Measurements from ENCODE around the gene ITGA1.

DNA sequence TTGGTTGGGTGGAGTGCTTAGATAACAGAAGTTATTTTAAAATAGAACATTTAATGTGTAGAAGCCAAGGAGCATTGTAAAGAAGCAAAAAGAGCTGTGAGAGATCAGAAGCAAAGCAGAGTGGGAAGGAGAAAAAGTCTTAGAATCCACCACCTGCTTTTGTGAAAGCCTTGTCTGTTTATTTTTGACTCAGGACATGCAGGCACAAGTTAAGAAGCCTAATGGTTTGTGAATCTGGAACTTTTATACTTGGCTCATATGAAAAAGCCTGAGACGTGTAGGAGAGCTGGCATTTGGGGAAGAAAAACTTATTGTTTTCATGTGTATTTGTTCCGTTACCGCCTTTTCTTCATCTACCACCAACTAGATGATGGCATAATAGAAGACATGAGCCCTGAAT, 163.0 kb downstream of the ITGA1 start:
- TF ChIP-seq, protein P1, sequence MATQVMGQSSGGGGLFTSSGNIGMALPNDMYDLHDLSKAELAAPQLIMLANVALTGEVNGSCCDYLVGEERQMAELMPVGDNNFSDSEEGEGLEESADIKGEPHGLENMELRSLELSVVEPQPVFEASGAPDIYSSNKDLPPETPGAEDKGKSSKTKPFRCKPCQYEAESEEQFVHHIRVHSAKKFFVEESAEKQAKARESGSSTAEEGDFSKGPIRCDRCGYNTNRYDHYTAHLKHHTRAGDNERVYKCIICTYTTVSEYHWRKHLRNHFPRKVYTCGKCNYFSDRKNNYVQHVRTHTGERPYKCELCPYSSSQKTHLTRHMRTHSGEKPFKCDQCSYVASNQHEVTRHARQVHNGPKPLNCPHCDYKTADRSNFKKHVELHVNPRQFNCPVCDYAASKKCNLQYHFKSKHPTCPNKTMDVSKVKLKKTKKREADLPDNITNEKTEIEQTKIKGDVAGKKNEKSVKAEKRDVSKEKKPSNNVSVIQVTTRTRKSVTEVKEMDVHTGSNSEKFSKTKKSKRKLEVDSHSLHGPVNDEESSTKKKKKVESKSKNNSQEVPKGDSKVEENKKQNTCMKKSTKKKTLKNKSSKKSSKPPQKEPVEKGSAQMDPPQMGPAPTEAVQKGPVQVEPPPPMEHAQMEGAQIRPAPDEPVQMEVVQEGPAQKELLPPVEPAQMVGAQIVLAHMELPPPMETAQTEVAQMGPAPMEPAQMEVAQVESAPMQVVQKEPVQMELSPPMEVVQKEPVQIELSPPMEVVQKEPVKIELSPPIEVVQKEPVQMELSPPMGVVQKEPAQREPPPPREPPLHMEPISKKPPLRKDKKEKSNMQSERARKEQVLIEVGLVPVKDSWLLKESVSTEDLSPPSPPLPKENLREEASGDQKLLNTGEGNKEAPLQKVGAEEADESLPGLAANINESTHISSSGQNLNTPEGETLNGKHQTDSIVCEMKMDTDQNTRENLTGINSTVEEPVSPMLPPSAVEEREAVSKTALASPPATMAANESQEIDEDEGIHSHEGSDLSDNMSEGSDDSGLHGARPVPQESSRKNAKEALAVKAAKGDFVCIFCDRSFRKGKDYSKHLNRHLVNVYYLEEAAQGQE (IDR thresholded peaks at IDR 0.05; ENCODE audit: insufficient replicate concordance, low read depth): no peak
- TF ChIP-seq, protein P2, sequence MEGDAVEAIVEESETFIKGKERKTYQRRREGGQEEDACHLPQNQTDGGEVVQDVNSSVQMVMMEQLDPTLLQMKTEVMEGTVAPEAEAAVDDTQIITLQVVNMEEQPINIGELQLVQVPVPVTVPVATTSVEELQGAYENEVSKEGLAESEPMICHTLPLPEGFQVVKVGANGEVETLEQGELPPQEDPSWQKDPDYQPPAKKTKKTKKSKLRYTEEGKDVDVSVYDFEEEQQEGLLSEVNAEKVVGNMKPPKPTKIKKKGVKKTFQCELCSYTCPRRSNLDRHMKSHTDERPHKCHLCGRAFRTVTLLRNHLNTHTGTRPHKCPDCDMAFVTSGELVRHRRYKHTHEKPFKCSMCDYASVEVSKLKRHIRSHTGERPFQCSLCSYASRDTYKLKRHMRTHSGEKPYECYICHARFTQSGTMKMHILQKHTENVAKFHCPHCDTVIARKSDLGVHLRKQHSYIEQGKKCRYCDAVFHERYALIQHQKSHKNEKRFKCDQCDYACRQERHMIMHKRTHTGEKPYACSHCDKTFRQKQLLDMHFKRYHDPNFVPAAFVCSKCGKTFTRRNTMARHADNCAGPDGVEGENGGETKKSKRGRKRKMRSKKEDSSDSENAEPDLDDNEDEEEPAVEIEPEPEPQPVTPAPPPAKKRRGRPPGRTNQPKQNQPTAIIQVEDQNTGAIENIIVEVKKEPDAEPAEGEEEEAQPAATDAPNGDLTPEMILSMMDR (IDR thresholded peaks at IDR 0.05; ENCODE audit: insufficient read depth, low read length): no peak
- TF ChIP-seq GABPA (IDR thresholded peaks at IDR 0.05; ENCODE audit: low read depth) (no peak), POLR2AphosphoS5 (IDR thresholded peaks at IDR 0.05; ENCODE audit: low read depth) (no peak), SPI1 (IDR thresholded peaks at IDR 0.05; ENCODE audit: borderline replicate concordance, low read depth) (no peak)
